Upper lobe of left lung (tissue), 6 donors: ENCODE data around the gene CPPED1. TPM values are rescaled to one million over a fixed set of nuclear protein-coding genes. Genes with fewer than 3 reads are reported as not detected.

Source experiments
- ATAC-seq, 2 donors: fragments of 200-7000 bp; cut with Tn5 transposase; one replicate each; pipeline ENCODE4 v1.9.1; 2022; ENCODE audit warnings: mild to moderate bottlenecking in 2 of 2, moderate library complexity in 2 of 2; ENCODE audit not compliant: low FRiP score in 2 of 2
- DNase-seq, 2 donors: peaks; one replicate each; pipeline ENCODE4 v3.0.0-alpha.2; 2019 to 2020
- H3K27ac ChIP-seq, 4 donors: fragments of 200-600 bp; sonication (generic); one replicate each; pipeline ENCODE4 v1.5.1; 2016 to 2019
- H3K27me3 ChIP-seq, 4 donors: fragments of 200-600 bp; sonication (generic); one replicate each; pipeline ENCODE4 v1.5.1; 2017 to 2019
- H3K36me3 ChIP-seq, 4 donors: fragments of 200-600 bp; sonication (generic); one replicate each; pipeline ENCODE4 v1.5.1; 2016 to 2019
- H3K4me1 ChIP-seq, 4 donors: fragments of 200-600 bp; sonication (generic); one replicate each; pipeline ENCODE4 v1.5.1; 2018 to 2019
- H3K4me3 ChIP-seq, 4 donors: fragments of 200-600 bp; sonication (generic); one replicate each; pipeline ENCODE4 v1.5.1; 2017 to 2019; ENCODE audit warnings: mild to moderate bottlenecking in 2 of 4, moderate library complexity in 1 of 4
- H3K9me3 ChIP-seq, 4 donors: fragments of 200-600 bp; sonication (generic); one replicate each; pipeline ENCODE4 v1.5.1; 2018 to 2019
- CTCF ChIP-seq, 6 experiments: fragments of 450-650 bp in 4 of 6; fragments of 200-600 bp in 2 of 6; sonication (generic) in 2 of 6; IDR thresholded peaks; one replicate each; pipeline ENCODE4 v1.5.1; 2016 to 2019; ENCODE audit warnings: antibody characterized with exemption in 6 of 6
- EP300 ChIP-seq, 4 donors: sonication (generic); formaldehyde crosslinking; IDR thresholded peaks; one replicate each; pipeline ENCODE4 v1.5.1; 2017; ENCODE audit warnings: antibody characterized with exemption in 4 of 4, control low read depth in 2 of 4
- POLR2A ChIP-seq, 4 donors: fragments of 450-650 bp; IDR thresholded peaks; one replicate each; pipeline ENCODE4 v1.5.1; 2016 to 2017; ENCODE audit warnings: antibody characterized with exemption in 4 of 4, mild to moderate bottlenecking in 2 of 4
- POLR2AphosphoS5 ChIP-seq, 2 donors: sonication (generic); formaldehyde crosslinking; IDR thresholded peaks; one replicate each; pipeline ENCODE4 v1.5.1; 2017; ENCODE audit warnings: antibody characterized with exemption in 2 of 2
- WGBS, 2 donors: methylation state at CpG; one replicate each; pipeline ENCODE4 v1.1.5; 2017 to 2018; 5-methylcytosine and 5-hydroxymethylcytosine counted together
- total RNA-seq, 6 donors: library from RNA; depleted of rRNA in 4 of 6; stranded (reverse); fragments of >200 nt in 4 of 6; gene quantifications; one replicate each; pipeline versions ENCODE4 v1.1.0 to v1.2.1, GENCODE V29; 2016 to 2021
- donor health status: DM: no; HTN: no; CAD: no; lungs with moderate emphysema.
- donor health status: DM: no; HTN: yes; CAD: no; lungs with severe emphysema.

CPPED1 gene
- total RNA-seq, 6 donors from 2014 or later: 12.5 to 32.5 (median 23.1) TPM

GRCh38 chr16:12628536-12628935, 175.2 kb downstream of the CPPED1 start:
- Histone ChIP-seq H3K9me3 (no peaks in the 10 kb centered on the region), H3K27ac (no peak overlapping the region), H3K4me1 (no peaks in the 10 kb centered on the region), H3K4me3 (no peak overlapping the region), H3K27me3 (no peaks in the 10 kb centered on the region), H3K36me3 (no peaks in the 10 kb centered on the region)
- no peak for ATAC-seq
- TF ChIP-seq POLR2A (IDR thresholded peaks at IDR 0.05) (no peak), POLR2AphosphoS5 (IDR thresholded peaks at IDR 0.05) (no peak), CTCF (IDR thresholded peaks at IDR 0.05) (no peak), EP300 (IDR thresholded peaks at IDR 0.05) (no peak)
- DNase-seq: no peak
- WGBS, 2 donors: 32 to 44% methylated on average over 2 of the region's 2 CpGs

GRCh38 chr16:12627394-12627793, 176.3 kb downstream of the CPPED1 start:
- WGBS, 2 donors: 77 to 84% methylated on average over 3 of the region's 3 CpGs
- no peaks in the 10 kb centered on the region for H3K9me3 ChIP-seq
- no peak for ATAC-seq

DNA sequence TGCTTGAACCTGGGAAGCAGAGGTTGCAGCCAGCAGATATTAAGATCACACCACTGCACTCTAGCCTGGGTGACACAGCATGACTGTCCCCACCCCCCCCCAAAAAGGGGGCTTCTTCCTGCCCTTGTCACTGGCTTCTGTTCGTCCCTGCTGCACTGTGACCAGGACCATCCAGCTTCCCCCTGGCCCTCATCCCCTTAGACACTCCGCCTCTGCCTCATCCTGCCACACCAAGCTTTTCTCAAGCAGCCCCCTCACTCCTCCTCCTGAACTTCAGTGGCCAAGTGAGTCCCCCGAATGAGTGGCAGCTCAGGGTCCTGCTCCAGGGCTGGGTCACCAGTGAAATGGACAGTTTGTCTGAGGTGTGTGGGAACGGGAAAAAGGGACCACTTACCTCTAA, 177.3 kb downstream of the CPPED1 start:
- ATAC-seq (no peak), DNase-seq (no peak)
- Histone ChIP-seq H3K9me3 (no peaks in the 10 kb centered on the region), H3K4me1 (no peaks in the 10 kb centered on the region), H3K27ac (no peak overlapping the region), H3K27me3 (no peaks in the 10 kb centered on the region), H3K4me3 (no peak overlapping the region), H3K36me3 (no peaks in the 10 kb centered on the region)
- TF ChIP-seq CTCF (IDR thresholded peaks at IDR 0.05): no peak
- 65 to 66% methylated on average over 3 to 4 of the region's 4 CpGs for WGBS, 2 donors

More at GRCh38 chr16:12627394-12627793, 176.3 kb downstream of the CPPED1 start:
- Histone ChIP-seq H3K4me3 (no peak overlapping the region), H3K27me3 (no peaks in the 10 kb centered on the region), H3K27ac (no peak overlapping the region), H3K36me3 (no peaks in the 10 kb centered on the region), H3K4me1 (no peaks in the 10 kb centered on the region)
- DNase-seq: no peak
- TF ChIP-seq EP300 (IDR thresholded peaks at IDR 0.05) (no peak), POLR2AphosphoS5 (IDR thresholded peaks at IDR 0.05) (no peak), POLR2A (IDR thresholded peaks at IDR 0.05) (no peak), CTCF (IDR thresholded peaks at IDR 0.05) (no peak)

GRCh38 chr16:12625716-12626115, 178.0 kb downstream of the CPPED1 start:
- no peak for ATAC-seq
- Histone ChIP-seq H3K36me3 (no peaks in the 10 kb centered on the region), H3K4me1 (no peaks in the 10 kb centered on the region), H3K4me3 (no peak overlapping the region), H3K9me3 (no peaks in the 10 kb centered on the region), H3K27me3 (no peaks in the 10 kb centered on the region), H3K27ac (no peak overlapping the region)
- TF ChIP-seq POLR2A (IDR thresholded peaks at IDR 0.05) (no peak), EP300 (IDR thresholded peaks at IDR 0.05) (no peak), CTCF (IDR thresholded peaks at IDR 0.05) (no peak), POLR2AphosphoS5 (IDR thresholded peaks at IDR 0.05) (no peak)
- no peak for DNase-seq
- 73 to 88% methylated on average over 8 to 9 of the region's 10 CpGs for WGBS, 2 donors

GRCh38 chr16:12625068-12625467, 178.6 kb downstream of the CPPED1 start:
- WGBS, 2 donors: 68 to 77% methylated on average over 7 of the region's 7 CpGs
- H3K9me3 ChIP-seq: no peaks in the 10 kb centered on the region
- no peaks in the 10 kb centered on the region for H3K4me1 ChIP-seq
- ATAC-seq (no peak), DNase-seq (no peak)
- no peak overlapping the region for H3K4me3 ChIP-seq
- no peaks in the 10 kb centered on the region for H3K27me3 ChIP-seq
- TF ChIP-seq POLR2A (IDR thresholded peaks at IDR 0.05) (no peak), EP300 (IDR thresholded peaks at IDR 0.05) (no peak), POLR2AphosphoS5 (IDR thresholded peaks at IDR 0.05) (no peak), CTCF (IDR thresholded peaks at IDR 0.05) (no peak)
- no peak overlapping the region for H3K27ac ChIP-seq
- no peaks in the 10 kb centered on the region for H3K36me3 ChIP-seq
